ENCODE measurements around the gene GTSE1.

GTSE1 gene

GRCh38 chr22:46320716-46321386 lies 24.2 kb downstream of the GTSE1 start:
- no peak overlapping the region for H3K4me3 ChIP-seq (ENCODE audit: low read length)
- TF ChIP-seq CTCF (IDR thresholded peaks at IDR 0.05; ENCODE audit: insufficient read depth, low read depth, low read length, missing control alignments): no peak
- DNase-seq (ENCODE audit: low read depth): no peak

- no peak overlapping the region for H3K4me3 ChIP-seq (ENCODE audit: low read length)
- TF ChIP-seq CTCF (IDR thresholded peaks at IDR 0.05; ENCODE audit: insufficient read depth, low read depth, low read length, missing control alignments): no peak
- DNase-seq (ENCODE audit: low read depth): no peak
These were observed 26.0 kb downstream of the GTSE1 start for GRCh38 chr22:46322711-46323110.

GRCh38 chr22:46323162-46323561 lies 26.5 kb downstream of the GTSE1 start:
- TF ChIP-seq CTCF (IDR thresholded peaks at IDR 0.05; ENCODE audit: insufficient read depth, low read depth, low read length, missing control alignments): no peak
- no peak overlapping the region for H3K4me3 ChIP-seq (ENCODE audit: low read length)
- peak; percentile 65 for DNase-seq (ENCODE audit: low read depth)

GRCh38 chr22:46326066-46326680 lies 29.5 kb downstream of the GTSE1 start:
- no peak for DNase-seq (ENCODE audit: low read depth)
- TF ChIP-seq CTCF (IDR thresholded peaks at IDR 0.05; ENCODE audit: insufficient read depth, low read depth, low read length, missing control alignments): no peak
- H3K4me3 ChIP-seq (ENCODE audit: low read length): no peak overlapping the region

- no peak for TF ChIP-seq CTCF (IDR thresholded peaks at IDR 0.05; ENCODE audit: insufficient read depth, low read depth, low read length, missing control alignments)
- no peak for DNase-seq (ENCODE audit: low read depth)
- H3K4me3 ChIP-seq (ENCODE audit: low read length): no peak overlapping the region
These were observed 31.2 kb downstream of the GTSE1 start for GRCh38 chr22:46327691-46328465.

GRCh38 chr22:46328797-46329196 lies 32.1 kb downstream of the GTSE1 start:
- no peak for DNase-seq (ENCODE audit: low read depth)
- no peak for TF ChIP-seq CTCF (IDR thresholded peaks at IDR 0.05; ENCODE audit: insufficient read depth, low read depth, low read length, missing control alignments)
- H3K4me3 ChIP-seq (ENCODE audit: low read length): no peak overlapping the region

All from epithelial cell of esophagus (primary cell).